K562 (cell line): Measurements from ENCODE around the gene SCN7A.

ENCODE experiments used
- CEBPB ChIP-seq: fragments of 450-650 bp; IDR thresholded peaks from 2 replicates; pipeline ENCODE4 v1.6.1; 2016; ENCODE audit warnings: missing genetic modification characterization, missing compliant biosample characterization
- CEBPG ChIP-seq, 3 experiments: fragments of 200-800 bp in 1 of 3; sonication (Bioruptor generic) in 1 of 3; sonication (generic) in 1 of 3; formaldehyde crosslinking in 1 of 3; IDR thresholded peaks in 2 of 3; conservative IDR thresholded peaks in 1 of 3; 2 replicates each; pipeline versions ENCODE4 v1.6.1 to v1.8.0; 2016 to 2022; ENCODE audit warnings: missing compliant biosample characterization in 2 of 3, missing genetic modification characterization in 2 of 3, mild to moderate bottlenecking in 1 of 3, missing genetic modification reagents in 1 of 3
- CTCF ChIP-seq, 3 experiments: IDR thresholded peaks in 2 of 3; conservative IDR thresholded peaks in 1 of 3; 2 replicates each; pipeline ENCODE4 v1.5.1; 2011 to 2012; ENCODE audit warnings: low read length in 3 of 3, mild to moderate bottlenecking in 3 of 3, control low read depth in 2 of 3, improper control_type of control experiment in 1 of 3, inconsistent platforms in 1 of 3, low read depth in 1 of 3, mixed read lengths in 1 of 3, moderate library complexity in 1 of 3; ENCODE audit not compliant: insufficient read depth in 2 of 3
- E2F4 ChIP-seq: sonication (generic); formaldehyde crosslinking; IDR thresholded peaks from 2 replicates; pipeline ENCODE4 v1.8.0; 2022; ENCODE audit warnings: mild to moderate bottlenecking, low read depth, missing genetic modification reagents
- FOSL1 ChIP-seq: fragments of 200-800 bp; sonication (Bioruptor generic); conservative IDR thresholded peaks from 2 replicates; pipeline ENCODE4 v1.6.1; 2016; ENCODE audit warnings: missing genetic modification characterization, missing compliant biosample characterization
- JUN ChIP-seq, 2 experiments: sonication (generic) in 1 of 2; formaldehyde crosslinking in 1 of 2; IDR thresholded peaks; 2 replicates each; pipeline versions ENCODE4 v1.6.1 to v1.8.0; 2012 to 2022; ENCODE audit warnings: borderline replicate concordance in 2 of 2, mild to moderate bottlenecking in 2 of 2, improper control_type of control experiment in 1 of 2, low read depth in 1 of 2, low read length in 1 of 2, missing genetic modification reagents in 1 of 2
- POLR2AphosphoS5 ChIP-seq: IDR thresholded peaks from 2 replicates; pipeline ENCODE4 v1.6.1; 2011; ENCODE audit warnings: mild to moderate bottlenecking, low read depth, low read length, moderate library complexity; ENCODE audit not compliant: control insufficient read depth, insufficient read depth
- SP1 ChIP-seq: sonication (generic); formaldehyde crosslinking; IDR thresholded peaks from 2 replicates; pipeline ENCODE4 v1.8.1; 2022; ENCODE audit warnings: mild to moderate bottlenecking, missing genetic modification reagents
- TBP ChIP-seq: optimal IDR thresholded peaks from 2 replicates; pipeline ENCODE3; 2011; ENCODE audit warnings: low read depth, low read length, improper control_type of control experiment
- ZNF277 ChIP-seq: fragments of 250-450 bp; sonication (Bioruptor Pico); IDR thresholded peaks from 2 replicates; pipeline ENCODE4 v1.8.0; 2022; ENCODE audit warnings: inconsistent platforms, mild to moderate bottlenecking, moderate library complexity, borderline replicate concordance
- ZNF311 ChIP-seq: fragments of 250-450 bp; sonication (Bioruptor Pico); IDR thresholded peaks from 2 replicates; pipeline ENCODE4 v1.4.0; 2020; ENCODE audit warnings: mild to moderate bottlenecking, moderate library complexity
- TF ChIP-seq, protein P1 (sequence below): sonication (generic); formaldehyde crosslinking; IDR thresholded peaks from 2 replicates; pipeline ENCODE4 v1.8.1; 2022; ENCODE audit warnings: missing genetic modification reagents
- TF ChIP-seq, protein P2 (sequence below): sonication (generic); formaldehyde crosslinking; IDR thresholded peaks from 2 replicates; pipeline ENCODE4 v1.9.0; 2022; ENCODE audit warnings: mild to moderate bottlenecking, missing genetic modification reagents
- TF ChIP-seq, protein P3 (sequence below): sonication (generic); formaldehyde crosslinking; IDR thresholded peaks from 2 replicates; pipeline ENCODE4 v1.5.0; 2020; ENCODE audit warnings: missing genetic modification reagents

GRCh38 chr2:166463640-166464039 lies 30.4 kb downstream of the SCN7A start:
- TF ChIP-seq CEBPG (CRISPR knock-in tag; IDR thresholded peaks at IDR 0.05) (no peak), CEBPG (tag; conservative IDR thresholded peaks at IDR 0.05 in 1 of 2, IDR thresholded peaks at IDR 0.05 in 1 of 2) (no peak), ZNF311 (CRISPR knock-in tag) (no peak), CTCF (IDR thresholded peaks at IDR 0.05 in 2 of 3, conservative IDR thresholded peaks at IDR 0.05 in 1 of 3; ENCODE audit: insufficient read depth in 2 of 3, low read depth in 1 of 3, low read length in 3 of 3) (no peak), POLR2AphosphoS5 (no peak), FOSL1 (tag) (no peak), JUN (IDR thresholded peaks at IDR 0.05; ENCODE audit: borderline replicate concordance, low read depth, low read length) (no peak), JUN (CRISPR knock-in tag; IDR thresholded peaks at IDR 0.05; ENCODE audit: borderline replicate concordance) (no peak), SP1 (CRISPR knock-in tag) (no peak), ZNF277 (no peak), TBP (no peak), CEBPB (tag) (no peak), E2F4 (CRISPR knock-in tag) (no peak)
- TF ChIP-seq, protein P1, sequence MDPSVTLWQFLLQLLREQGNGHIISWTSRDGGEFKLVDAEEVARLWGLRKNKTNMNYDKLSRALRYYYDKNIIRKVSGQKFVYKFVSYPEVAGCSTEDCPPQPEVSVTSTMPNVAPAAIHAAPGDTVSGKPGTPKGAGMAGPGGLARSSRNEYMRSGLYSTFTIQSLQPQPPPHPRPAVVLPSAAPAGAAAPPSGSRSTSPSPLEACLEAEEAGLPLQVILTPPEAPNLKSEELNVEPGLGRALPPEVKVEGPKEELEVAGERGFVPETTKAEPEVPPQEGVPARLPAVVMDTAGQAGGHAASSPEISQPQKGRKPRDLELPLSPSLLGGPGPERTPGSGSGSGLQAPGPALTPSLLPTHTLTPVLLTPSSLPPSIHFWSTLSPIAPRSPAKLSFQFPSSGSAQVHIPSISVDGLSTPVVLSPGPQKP: no peak
- TF ChIP-seq, protein P2, sequence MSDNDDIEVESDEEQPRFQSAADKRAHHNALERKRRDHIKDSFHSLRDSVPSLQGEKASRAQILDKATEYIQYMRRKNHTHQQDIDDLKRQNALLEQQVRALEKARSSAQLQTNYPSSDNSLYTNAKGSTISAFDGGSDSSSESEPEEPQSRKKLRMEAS: no peak
- TF ChIP-seq, protein P3, sequence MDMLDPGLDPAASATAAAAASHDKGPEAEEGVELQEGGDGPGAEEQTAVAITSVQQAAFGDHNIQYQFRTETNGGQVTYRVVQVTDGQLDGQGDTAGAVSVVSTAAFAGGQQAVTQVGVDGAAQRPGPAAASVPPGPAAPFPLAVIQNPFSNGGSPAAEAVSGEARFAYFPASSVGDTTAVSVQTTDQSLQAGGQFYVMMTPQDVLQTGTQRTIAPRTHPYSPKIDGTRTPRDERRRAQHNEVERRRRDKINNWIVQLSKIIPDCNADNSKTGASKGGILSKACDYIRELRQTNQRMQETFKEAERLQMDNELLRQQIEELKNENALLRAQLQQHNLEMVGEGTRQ (CRISPR knock-in tag): no peak
